ENCODE measurements around the gene STAB2. TPM values are rescaled to one million over a fixed set of nuclear protein-coding genes. Genes with fewer than 3 reads are reported as not detected.

STAB2 gene
- total and polyA plus RNA-seq, 2 donors = 0.08 to 16.4 TPM

GRCh38 chr12:103758310-103759089 is 171.4 kb downstream of the STAB2 start:
- WGBS = 85% methylated on average over 10 of the region's 10 CpGs
- no peak for DNase-seq (ENCODE audit: extremely low spot score)
- H3K36me3 ChIP-seq (ENCODE audit: insufficient read depth) = no peaks in the 10 kb centered on the region
- no peak overlapping the region for H3K27ac ChIP-seq (ENCODE audit: low read depth)
- H3K4me1 ChIP-seq (ENCODE audit: insufficient read depth) = no peaks in the 10 kb centered on the region
- no peak overlapping the region for H3K4me3 ChIP-seq (ENCODE audit: low read depth, low read length)

- no peaks in the 10 kb centered on the region for H3K36me3 ChIP-seq (ENCODE audit: insufficient read depth)
- DNase-seq (ENCODE audit: extremely low spot score) = no peak
- WGBS = 82% methylated on average over 5 of the region's 5 CpGs
- H3K27ac ChIP-seq (ENCODE audit: low read depth) = no peak overlapping the region
- H3K4me3 ChIP-seq (ENCODE audit: low read depth, low read length) = no peak overlapping the region
- no peaks in the 10 kb centered on the region for H3K4me1 ChIP-seq (ENCODE audit: insufficient read depth)
Observed at GRCh38 chr12:103762473-103762872, 175.4 kb downstream of the STAB2 start.

GRCh38 chr12:103765322-103765721 is 178.2 kb downstream of the STAB2 start:
- no peak overlapping the region for H3K27ac ChIP-seq (ENCODE audit: low read depth)
- H3K4me1 ChIP-seq (ENCODE audit: insufficient read depth) = no peaks in the 10 kb centered on the region
- H3K36me3 ChIP-seq (ENCODE audit: insufficient read depth) = no peaks in the 10 kb centered on the region
- no peak for DNase-seq (ENCODE audit: extremely low spot score)
- WGBS = 95% methylated on average over 5 of the region's 5 CpGs
- H3K4me3 ChIP-seq (ENCODE audit: low read depth, low read length) = no peak overlapping the region

- Histone ChIP-seq H3K27ac (ENCODE audit: low read depth) (no peak overlapping the region), H3K36me3 (ENCODE audit: insufficient read depth) (no peaks in the 10 kb centered on the region), H3K4me1 (ENCODE audit: insufficient read depth) (no peaks in the 10 kb centered on the region), H3K4me3 (ENCODE audit: low read depth, low read length) (no peak overlapping the region)
- no peak for DNase-seq (ENCODE audit: extremely low spot score)
- 88% methylated on average over 6 of the region's 6 CpGs for WGBS
Observed at GRCh38 chr12:103766028-103766427, 179.0 kb downstream of the STAB2 start.

- Histone ChIP-seq H3K4me3 (ENCODE audit: low read depth, low read length) (no peak overlapping the region), H3K4me1 (ENCODE audit: insufficient read depth) (no peaks in the 10 kb centered on the region), H3K27ac (ENCODE audit: low read depth) (no peak overlapping the region), H3K36me3 (ENCODE audit: insufficient read depth) (no peaks in the 10 kb centered on the region)
- 80% methylated on average over 7 of the region's 8 CpGs for WGBS
- no peak for DNase-seq (ENCODE audit: extremely low spot score)
Observed at GRCh38 chr12:103768467-103769123, 181.5 kb downstream of the STAB2 start.

- WGBS = 92% methylated on average over 9 of the region's 9 CpGs
- no peak overlapping the region for H3K27ac ChIP-seq (ENCODE audit: low read depth)
- H3K4me3 ChIP-seq (ENCODE audit: low read depth, low read length) = no peak overlapping the region
- no peak for DNase-seq (ENCODE audit: extremely low spot score)
- no peaks in the 10 kb centered on the region for H3K4me1 ChIP-seq (ENCODE audit: insufficient read depth)
- no peaks in the 10 kb centered on the region for H3K36me3 ChIP-seq (ENCODE audit: insufficient read depth)
Observed at GRCh38 chr12:103769240-103769945, 182.3 kb downstream of the STAB2 start.

- Histone ChIP-seq H3K27ac (ENCODE audit: low read depth) (no peak overlapping the region), H3K36me3 (ENCODE audit: insufficient read depth) (no peaks in the 10 kb centered on the region), H3K4me1 (ENCODE audit: insufficient read depth) (no peaks in the 10 kb centered on the region), H3K4me3 (ENCODE audit: low read depth, low read length) (no peak overlapping the region)
- WGBS = 19% methylated on average over 3 of the region's 3 CpGs
- DNase-seq (ENCODE audit: extremely low spot score) = no peak
Observed at GRCh38 chr12:103771466-103771865, 184.4 kb downstream of the STAB2 start.

- Histone ChIP-seq H3K4me1 (ENCODE audit: insufficient read depth) (no peaks in the 10 kb centered on the region), H3K27ac (ENCODE audit: low read depth) (no peak overlapping the region), H3K4me3 (ENCODE audit: low read depth, low read length) (no peak overlapping the region), H3K36me3 (ENCODE audit: insufficient read depth) (no peaks in the 10 kb centered on the region)
- DNase-seq (ENCODE audit: extremely low spot score) = no peak
- whole genome bisulfite sequencing = 85% methylated on average over 7 of the region's 7 CpGs
Observed at GRCh38 chr12:103772367-103773108, 185.5 kb downstream of the STAB2 start.

- 63% methylated on average over 4 of the region's 4 CpGs for WGBS
- DNase-seq (ENCODE audit: extremely low spot score) = no peak
- no peak overlapping the region for H3K27ac ChIP-seq (ENCODE audit: low read depth)
- H3K36me3 ChIP-seq (ENCODE audit: insufficient read depth) = no peaks in the 10 kb centered on the region
- H3K4me3 ChIP-seq (ENCODE audit: low read depth, low read length) = no peak overlapping the region
- H3K4me1 ChIP-seq (ENCODE audit: insufficient read depth) = no peaks in the 10 kb centered on the region
Observed at GRCh38 chr12:103773109-103773910, 186.2 kb downstream of the STAB2 start.

GRCh38 chr12:103774977-103775560 is 188.0 kb downstream of the STAB2 start:
- no peaks in the 10 kb centered on the region for H3K36me3 ChIP-seq (ENCODE audit: insufficient read depth)
- no peak overlapping the region for H3K27ac ChIP-seq (ENCODE audit: low read depth)
- 91% methylated on average over 10 of the region's 10 CpGs for WGBS
- no peak overlapping the region for H3K4me3 ChIP-seq (ENCODE audit: low read depth, low read length)
- DNase-seq (ENCODE audit: extremely low spot score) = no peak
- H3K4me1 ChIP-seq (ENCODE audit: insufficient read depth) = no peaks in the 10 kb centered on the region

GRCh38 chr12:103778781-103779180 is 191.7 kb downstream of the STAB2 start:
- DNase-seq (ENCODE audit: extremely low spot score) = no peak
- Histone ChIP-seq H3K4me3 (ENCODE audit: low read depth, low read length) (no peak overlapping the region), H3K4me1 (ENCODE audit: insufficient read depth) (no peaks in the 10 kb centered on the region), H3K36me3 (ENCODE audit: insufficient read depth) (no peaks in the 10 kb centered on the region), H3K27ac (ENCODE audit: low read depth) (no peak overlapping the region)
- WGBS = 47% methylated on average over 6 of the region's 6 CpGs

GRCh38 chr12:103779410-103780092 is 192.5 kb downstream of the STAB2 start:
- WGBS = 74% methylated on average over 7 of the region's 7 CpGs
- DNase-seq (ENCODE audit: extremely low spot score) = no peak
- no peaks in the 10 kb centered on the region for H3K4me1 ChIP-seq (ENCODE audit: insufficient read depth)
- no peaks in the 10 kb centered on the region for H3K36me3 ChIP-seq (ENCODE audit: insufficient read depth)
- no peak overlapping the region for H3K27ac ChIP-seq (ENCODE audit: low read depth)
- H3K4me3 ChIP-seq (ENCODE audit: low read depth, low read length) = no peak overlapping the region

Data from urinary bladder (tissue), 4 donors.